Mesendoderm (in vitro differentiated cells): ENCODE results near the gene LOXHD1.

Experiments
- DNase-seq: peaks from one replicate; pipeline ENCODE4 v3.0.0; 2013
- H2AK5ac ChIP-seq: 2 replicates; pipeline ENCODE4 v1.6.1; 2013; ENCODE audit warnings: low read length, inconsistent platforms
- H2BK120ac ChIP-seq: 2 replicates; pipeline ENCODE4 v1.6.1; 2013; ENCODE audit warnings: low read depth, mild to moderate bottlenecking, low read length, moderate library complexity, mixed read lengths
- H2BK15ac ChIP-seq: replicated peaks from 2 replicates; pipeline ENCODE4 v1.6.1; 2013; ENCODE audit warnings: low read depth, mild to moderate bottlenecking, moderate library complexity
- H2BK5ac ChIP-seq: 2 replicates; pipeline ENCODE4 v1.6.1; 2013; ENCODE audit warnings: low read length, inconsistent platforms
- H3K18ac ChIP-seq: 2 replicates; pipeline ENCODE4 v1.6.1; 2013; ENCODE audit warnings: mild to moderate bottlenecking, low read length, mixed read lengths
- H3K23ac ChIP-seq: one replicate; pipeline ENCODE4 v1.6.1; 2013; ENCODE audit warnings: low read length
- H3K27ac ChIP-seq: 2 replicates; pipeline ENCODE4 v1.5.1; 2013; ENCODE audit warnings: low read depth, mild to moderate bottlenecking, inconsistent platforms, low read length, moderate library complexity
- H3K27me3 ChIP-seq: 2 replicates; pipeline ENCODE4 v1.6.1; 2013; ENCODE audit warnings: low read length, control low read depth, mild to moderate bottlenecking, inconsistent platforms; ENCODE audit not compliant: insufficient read depth, poor library complexity
- H3K36me3 ChIP-seq: 2 replicates; pipeline ENCODE4 v1.6.1; 2013; ENCODE audit warnings: low read length, inconsistent platforms; ENCODE audit not compliant: control insufficient read depth, insufficient read depth
- H3K4ac ChIP-seq: one replicate; pipeline ENCODE4 v1.6.1; 2013; ENCODE audit warnings: low read depth, mild to moderate bottlenecking, low read length, moderate library complexity
- H3K4me1 ChIP-seq: 2 replicates; pipeline ENCODE4 v1.6.1; 2013; ENCODE audit warnings: low read depth, low read length, inconsistent platforms; ENCODE audit not compliant: control insufficient read depth
- H3K4me2 ChIP-seq: 2 replicates; pipeline ENCODE4 v1.6.1; 2013; ENCODE audit warnings: low read length
- H3K4me3 ChIP-seq: 2 replicates; pipeline ENCODE4 v1.5.1; 2013; ENCODE audit warnings: mild to moderate bottlenecking, low read length
- H3K56ac ChIP-seq: one replicate; pipeline ENCODE4 v1.6.1; 2013; ENCODE audit warnings: low read length
- H3K79me1 ChIP-seq: 2 replicates; pipeline ENCODE4 v1.6.1; 2013; ENCODE audit warnings: low read length, inconsistent platforms
- H3K79me2 ChIP-seq: 2 replicates; pipeline ENCODE4 v1.6.1; 2013; ENCODE audit warnings: mild to moderate bottlenecking, low read length; ENCODE audit not compliant: control insufficient read depth, insufficient read depth
- H3K9ac ChIP-seq: 2 replicates; pipeline ENCODE4 v1.6.1; 2013; ENCODE audit warnings: low read length, inconsistent platforms
- H4K5ac ChIP-seq: one replicate; pipeline ENCODE4 v1.6.1; 2013; ENCODE audit warnings: low read length
- H4K8ac ChIP-seq: one replicate; pipeline ENCODE4 v1.6.1; 2013; ENCODE audit warnings: low read depth, mild to moderate bottlenecking, control low read depth, low read length, moderate library complexity
- WGBS: extraction: QIAGEN DNeasy Blood & Tissue Kit; methylation state at CpG from one replicate; pipeline ENCODE4 v1.1.7; 2013; ENCODE audit warnings: low lambda C conversion rate, missing lambda C conversion rate; ENCODE audit not compliant: insufficient coverage; ENCODE audit errors: extremely low coverage; 5-methylcytosine and 5-hydroxymethylcytosine counted together

LOXHD1 gene

DNA sequence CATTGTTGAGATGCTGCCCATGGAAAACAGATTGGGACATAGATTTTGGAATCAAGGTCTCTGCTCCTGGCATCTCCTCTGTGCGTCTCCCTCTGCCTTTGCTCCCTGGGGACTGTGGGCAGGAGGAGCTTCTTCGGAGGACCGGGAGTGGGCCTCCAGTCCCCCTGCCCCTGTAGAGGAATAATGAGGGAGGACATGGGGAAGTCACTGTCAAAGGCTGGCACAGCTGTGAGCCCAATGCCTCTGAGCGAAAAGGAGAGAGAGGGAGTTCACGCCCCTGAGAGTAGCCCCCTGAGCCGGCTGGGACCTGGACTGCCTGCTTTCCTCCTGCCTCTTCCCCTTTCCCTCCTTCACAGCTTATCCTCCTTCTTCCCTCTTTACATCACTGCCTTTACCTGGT is 195.0 kb downstream of the LOXHD1 start:
- no peak overlapping the region for H3K23ac ChIP-seq
- peaks cover 13% of the 10 kb centered on the region for H3K4me1 ChIP-seq
- no peaks in the 10 kb centered on the region for H3K27me3 ChIP-seq
- no peak overlapping the region for H3K56ac ChIP-seq
- no peak overlapping the region for H2BK120ac ChIP-seq
- no peaks in the 10 kb centered on the region for H3K79me2 ChIP-seq
- H3K36me3 ChIP-seq, result no peaks in the 10 kb centered on the region
- no peaks in the 10 kb centered on the region for H3K79me1 ChIP-seq
- H2AK5ac ChIP-seq, result no peak overlapping the region
- no peak for DNase-seq
- no CpG with 5 or more reads among the region's 6 CpGs for WGBS
- no peak overlapping the region for H2BK5ac ChIP-seq
- no peak overlapping the region for H3K4ac ChIP-seq
- no peak overlapping the region for H3K18ac ChIP-seq
- H3K9ac ChIP-seq, result no peak overlapping the region
- no peak overlapping the region for H3K27ac ChIP-seq
- no peak overlapping the region for H4K8ac ChIP-seq
- no peak overlapping the region for H2BK15ac ChIP-seq
- no peak overlapping the region for H4K5ac ChIP-seq
- no peak overlapping the region for H3K4me3 ChIP-seq
- H3K4me2 ChIP-seq, result no peak overlapping the region

DNA sequence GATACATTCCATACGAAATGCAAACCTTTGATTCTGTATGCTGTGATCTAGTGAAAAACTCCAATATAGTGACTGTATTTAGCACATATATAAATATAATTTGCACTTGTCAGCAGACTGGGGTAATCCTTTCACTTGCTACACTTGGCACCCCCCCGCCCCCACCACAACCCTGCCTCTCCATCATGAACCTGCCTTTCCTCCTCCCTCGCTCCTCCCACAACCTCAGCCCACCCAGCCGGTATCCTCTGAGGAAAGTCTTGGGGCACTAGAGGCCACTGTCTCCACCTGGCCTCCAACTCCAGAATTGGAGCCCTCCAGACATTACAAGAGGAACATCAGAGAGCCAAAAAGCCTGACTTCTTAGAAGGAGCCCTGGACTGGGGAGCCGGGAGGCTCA is 196.3 kb downstream of the LOXHD1 start:
- no peak overlapping the region for H2BK15ac ChIP-seq
- no peak overlapping the region for H4K5ac ChIP-seq
- no peak overlapping the region for H3K23ac ChIP-seq
- no peak overlapping the region for H4K8ac ChIP-seq
- H3K79me1 ChIP-seq, result no peaks in the 10 kb centered on the region
- no peak overlapping the region for H2AK5ac ChIP-seq
- H3K4me3 ChIP-seq, result no peak overlapping the region
- H3K36me3 ChIP-seq, result no peaks in the 10 kb centered on the region
- H3K56ac ChIP-seq, result no peak overlapping the region
- no peak overlapping the region for H3K4me2 ChIP-seq
- no peak overlapping the region for H3K9ac ChIP-seq
- no peak overlapping the region for H3K18ac ChIP-seq
- peaks cover 9% of the 10 kb centered on the region for H3K4me1 ChIP-seq
- no peak overlapping the region for H2BK5ac ChIP-seq
- H3K27ac ChIP-seq, result no peak overlapping the region
- H2BK120ac ChIP-seq, result no peak overlapping the region
- H3K27me3 ChIP-seq, result no peaks in the 10 kb centered on the region
- no CpG with 5 or more reads among the region's 5 CpGs for WGBS
- no peak for DNase-seq
- H3K79me2 ChIP-seq, result no peaks in the 10 kb centered on the region
- no peak overlapping the region for H3K4ac ChIP-seq

- Histone ChIP-seq H3K79me1 (no peaks in the 10 kb centered on the region), H2AK5ac (no peak overlapping the region), H3K79me2 (no peaks in the 10 kb centered on the region), H3K36me3 (no peaks in the 10 kb centered on the region), H3K56ac (no peak overlapping the region), H3K23ac (no peak overlapping the region), H4K5ac (no peak overlapping the region), H3K18ac (no peak overlapping the region), H3K27ac (no peak overlapping the region), H2BK5ac (no peak overlapping the region), H2BK15ac (no peak overlapping the region), H3K4ac (no peak overlapping the region), H3K4me2 (no peak overlapping the region), H3K9ac (no peak overlapping the region), H4K8ac (no peak overlapping the region), H3K4me3 (no peak overlapping the region), H3K4me1 (peaks cover 7% of the 10 kb centered on the region), H3K27me3 (no peaks in the 10 kb centered on the region), H2BK120ac (no peak overlapping the region)
- DNase-seq, result no peak
- WGBS, result no CpG with 5 or more reads among the region's 19 CpGs
Measured at GRCh38 chr18:46459789-46460455, 197.1 kb downstream of the LOXHD1 start.

DNA sequence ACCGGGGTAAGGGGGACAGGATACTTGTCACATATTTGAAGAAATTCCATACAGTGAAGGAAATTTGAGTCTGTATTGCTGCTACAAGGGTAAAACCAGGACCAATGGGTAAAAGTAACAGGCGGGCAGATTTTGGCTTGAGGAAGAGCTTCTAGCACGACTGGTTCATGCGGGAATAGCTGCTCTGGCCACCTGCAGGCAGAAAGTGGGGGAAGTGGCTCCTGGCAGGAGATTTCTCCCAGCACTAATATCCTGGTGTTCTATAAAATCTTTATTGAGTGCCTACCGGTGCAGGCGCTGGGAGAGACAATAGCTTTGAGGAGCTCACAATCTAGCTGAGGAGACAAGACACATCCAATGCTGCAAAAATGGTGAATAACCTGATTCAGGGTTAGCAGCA is 198.5 kb downstream of the LOXHD1 start:
- no peaks in the 10 kb centered on the region for H3K27me3 ChIP-seq
- no peak overlapping the region for H2BK15ac ChIP-seq
- no peak overlapping the region for H4K5ac ChIP-seq
- peaks cover 7% of the 10 kb centered on the region for H3K4me1 ChIP-seq
- H3K79me1 ChIP-seq, result no peaks in the 10 kb centered on the region
- no peak overlapping the region for H3K4me3 ChIP-seq
- H3K9ac ChIP-seq, result no peak overlapping the region
- no peak overlapping the region for H3K56ac ChIP-seq
- peak; percentile 50 for DNase-seq
- H4K8ac ChIP-seq, result no peak overlapping the region
- H2BK5ac ChIP-seq, result no peak overlapping the region
- no peaks in the 10 kb centered on the region for H3K36me3 ChIP-seq
- no peak overlapping the region for H3K27ac ChIP-seq
- H2BK120ac ChIP-seq, result no peak overlapping the region
- WGBS, result no CpG with 5 or more reads among the region's 6 CpGs
- H3K4ac ChIP-seq, result no peak overlapping the region
- H2AK5ac ChIP-seq, result no peak overlapping the region
- no peak overlapping the region for H3K4me2 ChIP-seq
- no peak overlapping the region for H3K23ac ChIP-seq
- no peak overlapping the region for H3K18ac ChIP-seq
- H3K79me2 ChIP-seq, result no peaks in the 10 kb centered on the region

DNA sequence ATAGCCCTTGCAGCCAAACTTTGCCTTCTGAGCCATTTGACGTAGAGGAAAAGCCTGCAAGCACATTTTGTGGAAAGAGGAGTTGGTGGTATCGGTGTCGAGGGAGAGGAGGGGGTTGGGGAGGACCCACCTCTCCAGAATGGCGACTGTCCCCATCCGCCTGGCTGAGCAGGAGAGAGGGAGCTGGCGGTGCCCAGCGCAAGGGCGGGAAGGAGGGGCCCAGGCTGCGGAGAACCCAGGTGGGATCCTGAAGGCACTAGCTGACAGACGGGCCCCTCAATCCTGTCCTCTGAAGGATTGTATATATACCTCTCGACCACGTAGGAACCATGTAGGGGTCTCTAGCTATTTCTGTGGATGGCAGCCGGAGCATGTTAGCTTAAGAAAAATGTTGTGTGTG is 200.3 kb downstream of the LOXHD1 start:
- no peak for DNase-seq
- no peaks in the 10 kb centered on the region for H3K27me3 ChIP-seq
- H3K4me3 ChIP-seq, result no peak overlapping the region
- H3K36me3 ChIP-seq, result no peaks in the 10 kb centered on the region
- no peak overlapping the region for H3K4me2 ChIP-seq
- H3K23ac ChIP-seq, result no peak overlapping the region
- no peak overlapping the region for H3K9ac ChIP-seq
- no peak overlapping the region for H2BK120ac ChIP-seq
- H3K4ac ChIP-seq, result no peak overlapping the region
- no peak overlapping the region for H2BK5ac ChIP-seq
- no peaks in the 10 kb centered on the region for H3K79me1 ChIP-seq
- no CpG with 5 or more reads among the region's 13 CpGs for WGBS
- no peak overlapping the region for H2AK5ac ChIP-seq
- no peak overlapping the region for H3K18ac ChIP-seq
- no peak overlapping the region for H3K56ac ChIP-seq
- H3K4me1 ChIP-seq, result peaks cover 7% of the 10 kb centered on the region
- no peak overlapping the region for H2BK15ac ChIP-seq
- H4K5ac ChIP-seq, result no peak overlapping the region
- H3K79me2 ChIP-seq, result no peaks in the 10 kb centered on the region
- no peak overlapping the region for H4K8ac ChIP-seq
- H3K27ac ChIP-seq, result no peak overlapping the region

DNA sequence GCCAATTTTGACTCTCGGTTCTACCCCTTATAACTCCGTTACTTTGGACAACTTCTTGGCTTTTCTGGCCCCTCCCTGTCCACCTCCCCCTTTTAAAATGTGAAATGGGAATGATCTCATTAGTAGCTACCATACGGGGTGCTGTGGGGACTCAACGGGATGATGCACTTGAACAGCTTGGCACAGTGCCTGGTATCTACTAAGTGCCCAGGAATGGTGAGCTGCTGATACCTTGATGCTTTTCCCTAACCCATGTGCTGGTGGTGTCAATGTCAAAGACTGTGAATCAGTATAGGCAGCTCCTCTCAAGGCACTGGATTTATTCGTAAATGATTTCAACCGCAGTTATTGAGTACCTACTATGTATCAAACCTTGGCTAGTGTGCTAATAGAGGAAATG is 204.2 kb downstream of the LOXHD1 start:
- Histone ChIP-seq H3K9ac (no peak overlapping the region), H3K4me1 (peaks cover 3% of the 10 kb centered on the region), H3K4ac (no peak overlapping the region), H2AK5ac (no peak overlapping the region), H2BK15ac (no peak overlapping the region), H2BK5ac (no peak overlapping the region), H3K79me2 (no peaks in the 10 kb centered on the region), H3K4me2 (no peak overlapping the region), H3K23ac (no peak overlapping the region), H3K79me1 (no peaks in the 10 kb centered on the region), H3K36me3 (no peaks in the 10 kb centered on the region), H4K5ac (no peak overlapping the region), H3K56ac (no peak overlapping the region), H2BK120ac (no peak overlapping the region), H3K18ac (no peak overlapping the region), H4K8ac (no peak overlapping the region), H3K4me3 (no peak overlapping the region), H3K27me3 (no peaks in the 10 kb centered on the region), H3K27ac (no peak overlapping the region)
- no CpG with 5 or more reads among the region's 6 CpGs for WGBS
- DNase-seq, result no peak
